NCI-H446 (cell line): Measurements from ENCODE around the gene ITIH4.
"Not testable (repeated sequence)": the region's sequence is repeated elsewhere in the genome, so short reads cannot be mapped to it uniquely, and the experiment has no call there.

ENCODE experiments used
- DNase-seq, 2 experiments: peaks; one replicate each; lab custom pipeline; 2025; lab: John Stamatoyannopoulos, UW

The ITIH4 gene

DNA sequence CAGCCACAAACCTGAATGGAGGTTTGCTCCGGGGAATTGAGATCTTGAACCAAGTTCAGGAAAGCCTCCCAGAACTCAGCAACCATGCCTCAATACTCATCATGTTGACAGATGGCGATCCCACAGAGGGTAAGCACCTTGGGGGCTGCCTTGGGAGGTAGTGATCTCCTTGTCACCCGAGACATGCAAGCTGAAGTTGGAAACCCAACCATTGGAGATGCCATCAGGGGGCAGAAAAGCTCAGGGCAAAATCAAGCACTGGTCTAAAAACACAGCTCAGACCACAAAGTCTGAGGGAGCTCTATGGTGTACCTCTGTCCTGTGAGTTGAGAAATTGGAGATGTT is 47.3 kb downstream of the ITIH4 start:
- no peak for DNase-seq

DNA sequence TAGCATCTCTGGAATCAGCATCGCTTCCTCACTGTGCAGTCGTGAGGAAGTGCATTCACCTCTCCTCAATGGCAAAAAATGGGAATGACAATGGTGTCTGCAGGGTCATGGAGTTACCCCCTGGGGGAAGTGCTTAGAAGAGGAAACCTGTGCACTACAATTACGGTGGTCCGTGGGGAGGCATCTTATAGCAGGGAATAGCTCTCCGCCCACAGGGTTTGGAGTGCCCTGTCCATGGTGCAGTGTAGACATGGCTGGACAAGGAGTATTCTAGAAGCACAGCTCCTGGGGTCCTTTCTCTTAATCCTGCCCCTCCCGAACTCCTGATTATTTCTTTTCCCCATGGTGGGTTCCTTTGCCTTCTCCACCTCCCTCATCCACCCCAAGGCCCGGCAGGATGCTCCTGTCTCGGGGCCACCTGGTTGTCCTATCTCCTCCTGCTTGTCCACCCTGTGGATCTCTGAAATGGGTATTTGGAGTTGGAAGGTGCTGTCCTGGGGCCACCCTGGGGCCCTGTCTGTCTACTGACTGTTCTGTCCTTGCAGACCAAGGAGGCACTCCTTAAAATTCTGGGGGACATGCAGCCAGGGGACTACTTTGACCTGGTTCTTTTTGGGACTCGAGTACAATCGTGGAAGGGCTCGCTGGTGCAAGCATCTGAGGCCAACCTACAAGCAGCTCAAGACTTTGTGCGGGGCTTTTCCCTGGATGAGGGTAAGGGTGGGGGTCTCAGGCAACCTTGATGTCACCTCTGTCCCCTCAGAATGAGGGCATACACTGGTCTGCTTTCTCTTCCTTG is 47.9 kb downstream of the ITIH4 start:
- no peak for DNase-seq

DNA sequence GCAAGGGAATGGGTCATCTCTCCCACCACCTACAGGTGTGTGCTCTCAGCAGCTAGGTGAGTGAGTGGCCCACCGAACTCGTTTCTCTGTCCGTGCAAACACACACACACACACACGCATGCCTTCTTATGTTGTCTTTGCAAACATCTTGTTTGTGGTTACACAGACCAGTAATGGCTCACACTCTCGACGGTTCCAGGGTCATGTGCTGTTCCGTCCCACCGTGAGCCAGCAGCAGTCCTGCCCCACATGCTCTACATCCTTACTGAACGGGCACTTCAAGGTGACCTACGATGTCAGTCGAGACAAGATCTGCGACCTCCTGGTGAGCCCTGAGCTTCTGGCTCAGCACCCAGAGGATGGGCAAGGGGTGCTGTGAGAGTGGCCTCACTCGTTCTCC is 48.7 kb downstream of the ITIH4 start:
- DNase-seq, result no peak

DNA sequence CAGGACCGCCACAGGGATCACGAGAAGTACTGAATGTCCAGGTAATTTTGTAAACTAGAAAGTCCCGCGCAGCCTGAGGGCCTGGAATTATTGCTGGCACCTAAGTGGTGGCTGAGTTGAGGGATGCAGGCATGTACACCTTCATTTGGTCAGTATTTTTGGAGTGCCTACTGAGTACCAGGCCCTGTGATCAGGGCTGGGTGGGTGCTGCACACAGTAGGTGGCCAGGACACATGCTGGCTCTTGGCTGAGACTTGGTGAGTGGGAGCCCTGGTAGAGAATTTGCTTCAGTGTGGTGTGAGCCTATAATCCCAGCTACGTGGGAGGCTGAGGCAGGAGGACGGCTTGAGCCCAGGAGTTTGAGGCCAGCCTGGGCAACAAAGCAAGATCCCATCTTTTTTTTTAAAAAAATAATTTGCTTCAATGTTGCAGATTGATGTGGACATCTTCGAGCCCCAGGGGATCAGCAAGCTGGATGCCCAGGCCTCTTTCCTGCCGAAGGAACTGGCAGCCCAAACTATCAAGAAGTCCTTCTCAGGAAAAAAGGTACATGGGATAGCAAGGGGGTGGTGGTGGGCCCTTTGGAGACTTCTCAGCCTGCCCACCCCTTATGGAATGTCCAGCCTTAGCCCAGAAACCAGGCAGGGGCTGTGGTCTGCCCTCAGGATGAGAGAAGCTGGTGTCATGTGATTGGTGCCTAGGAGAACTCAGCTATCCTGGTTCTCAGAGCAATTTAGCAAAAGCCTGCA is 50.5 kb downstream of the ITIH4 start:
- DNase-seq, result no peak

DNA sequence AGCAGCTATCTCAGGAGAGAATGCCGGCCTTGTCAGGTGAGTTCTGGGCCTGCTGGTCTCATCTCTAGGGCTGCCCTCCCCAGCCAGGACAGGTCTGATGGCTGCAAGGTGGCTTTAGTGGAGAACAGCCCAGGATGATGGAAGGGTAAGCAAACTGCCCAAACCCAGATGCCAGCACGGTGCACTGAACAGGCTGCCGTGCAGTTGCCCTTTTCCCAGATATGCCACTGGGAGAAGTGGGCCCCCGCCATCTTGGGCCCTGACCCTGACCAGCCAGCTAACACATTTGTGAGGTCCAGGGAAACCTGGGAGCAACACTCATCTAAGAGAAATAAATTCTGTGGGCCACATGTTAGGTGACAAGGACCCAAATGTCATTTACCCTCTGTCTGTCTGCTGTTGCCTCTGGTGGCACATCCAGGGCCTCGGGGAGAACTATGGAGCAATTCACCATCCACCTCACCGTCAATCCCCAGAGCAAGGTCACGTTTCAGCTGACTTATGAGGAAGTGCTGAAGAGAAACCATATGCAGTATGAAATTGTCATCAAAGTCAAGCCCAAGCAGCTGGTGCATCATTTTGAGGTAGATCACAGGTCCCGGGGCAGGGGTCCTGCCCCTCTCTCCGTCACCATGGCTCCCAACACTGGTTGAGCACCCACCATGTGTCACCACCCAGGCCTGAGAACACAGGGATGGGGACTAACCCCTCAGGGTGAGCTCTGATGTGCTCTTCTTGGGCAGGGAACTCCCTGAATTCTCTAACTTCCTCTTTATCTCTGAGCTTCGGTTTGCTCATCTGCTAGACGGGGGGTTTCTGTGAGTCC is 51.2 kb downstream of the ITIH4 start:
- no peak for DNase-seq

DNA sequence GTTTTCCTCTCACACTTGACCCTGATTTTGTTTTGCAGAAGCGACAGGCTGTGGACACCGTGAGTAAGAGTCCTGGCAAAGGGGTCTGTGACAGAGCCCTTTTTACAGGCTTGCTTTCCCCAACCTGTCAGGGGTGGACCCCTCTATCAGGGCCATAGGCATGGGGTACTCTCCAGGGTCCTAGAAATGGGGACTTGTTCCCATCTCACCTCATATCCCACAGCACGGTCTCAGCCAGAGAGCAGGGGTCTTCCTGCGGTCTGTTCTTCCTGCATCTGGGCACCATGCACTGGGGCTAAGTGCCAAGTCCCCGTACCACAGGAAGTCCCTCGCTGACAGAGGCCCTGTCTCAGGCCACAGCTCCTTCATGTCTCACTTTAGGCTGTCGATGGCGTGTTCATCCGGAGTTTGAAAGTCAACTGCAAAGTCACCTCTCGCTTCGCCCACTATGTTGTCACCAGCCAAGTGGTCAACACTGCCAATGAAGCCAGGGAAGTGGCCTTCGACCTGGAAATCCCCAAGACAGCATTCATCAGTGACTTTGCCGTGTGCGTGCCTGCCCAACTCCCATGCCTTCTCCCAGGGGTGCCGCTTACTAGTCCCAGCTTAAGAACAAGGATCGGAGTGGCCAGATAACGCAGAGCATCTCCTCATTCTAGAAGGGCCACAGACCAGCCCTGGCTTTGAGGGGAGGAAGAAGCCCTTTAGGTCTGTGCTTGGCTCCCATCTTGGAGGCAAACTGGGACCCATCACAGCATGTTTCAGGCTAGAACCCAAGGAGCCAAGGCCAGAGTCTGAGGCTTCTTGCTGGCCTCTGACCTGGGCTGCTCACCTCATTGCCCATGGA is 52.3 kb downstream of the ITIH4 start:
- DNase-seq, result no peak

DNA sequence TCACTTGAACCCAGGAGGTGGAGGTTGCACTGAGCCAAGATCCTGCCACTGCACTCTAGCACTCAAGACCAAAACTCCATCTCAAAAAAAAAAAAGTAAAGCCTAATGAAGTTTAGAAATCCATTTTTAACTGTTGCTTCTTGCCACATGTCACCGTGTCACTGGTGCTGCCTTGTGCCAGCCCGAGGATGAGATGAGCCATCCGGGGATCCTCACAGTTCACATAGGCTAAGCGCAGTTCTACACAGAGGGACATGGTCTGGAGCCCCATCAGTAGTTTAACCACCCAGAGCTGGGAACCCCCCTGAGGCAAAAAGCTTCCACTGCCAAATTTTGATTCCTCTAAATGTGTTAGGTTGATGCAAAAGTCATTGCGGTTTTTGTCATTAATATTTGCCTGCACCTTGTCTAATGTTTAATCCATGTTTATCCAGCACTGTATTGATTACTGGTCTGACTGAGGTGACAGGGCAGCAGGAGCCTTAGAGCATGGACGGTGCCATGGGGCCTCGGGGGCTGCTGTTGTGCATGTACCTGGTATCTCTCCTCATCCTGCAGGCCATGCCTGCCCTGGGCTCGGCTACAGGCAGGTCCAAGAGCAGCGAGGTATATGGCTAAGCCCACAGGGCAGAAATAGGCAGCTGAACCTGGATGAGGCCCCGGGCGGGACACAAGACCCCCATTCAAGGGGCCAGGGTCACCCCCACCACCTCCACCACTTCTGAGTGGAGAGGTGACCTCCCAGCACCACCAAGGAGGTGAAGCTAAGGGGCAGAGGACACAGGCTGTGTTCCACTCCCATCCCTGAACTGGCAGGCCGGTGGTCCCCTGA is 53.1 kb downstream of the ITIH4 start, which contains the start of gene ITIH1:
Gene ITIH1, plus strand, starts transcription at position 473 of the 832 bp plus-strand sequence. Its CDS starts 17 bp downstream, at position 490.
- no peak for DNase-seq

DNA sequence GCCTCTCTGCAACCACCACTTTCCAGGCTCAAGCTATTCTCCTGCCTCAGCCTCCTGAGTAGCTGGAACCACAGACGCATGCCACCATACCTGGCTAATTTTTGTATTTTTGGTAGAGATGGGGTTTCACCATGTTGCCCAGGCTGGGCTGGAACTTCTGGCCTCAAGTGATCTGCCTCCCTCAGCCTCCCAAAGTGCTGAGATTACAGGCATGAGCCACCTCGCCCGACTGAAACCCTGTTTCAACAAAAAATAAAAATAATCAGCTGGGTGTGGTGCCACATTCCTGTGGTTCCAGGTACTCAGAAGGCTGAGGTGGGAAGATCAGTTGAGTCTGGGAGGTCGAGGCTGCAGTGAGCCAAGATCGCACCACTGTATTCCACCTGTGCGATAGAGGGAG is 54.0 kb downstream of the ITIH4 start:
- DNase-seq, result not testable (repeated sequence)

DNA sequence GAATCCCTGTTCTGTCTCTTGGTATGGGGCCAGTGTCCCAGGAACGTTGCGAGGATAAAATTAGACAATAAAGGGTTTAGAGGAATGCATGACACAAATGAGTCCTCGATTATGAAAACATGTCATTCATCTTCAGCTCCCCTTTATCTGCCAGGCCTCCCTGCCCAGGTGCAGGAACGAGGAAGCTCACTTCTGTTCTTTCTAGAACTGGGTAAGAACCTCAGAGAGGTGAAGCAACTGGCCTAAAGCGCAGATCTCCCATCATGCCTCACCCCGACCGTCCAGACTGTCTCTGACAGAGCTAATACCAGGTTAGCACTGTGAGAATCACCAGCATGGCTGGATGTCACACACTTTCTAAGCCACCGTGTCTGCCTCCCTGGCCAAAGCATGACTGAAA is 54.6 kb downstream of the ITIH4 start:
- no peak for DNase-seq

DNA sequence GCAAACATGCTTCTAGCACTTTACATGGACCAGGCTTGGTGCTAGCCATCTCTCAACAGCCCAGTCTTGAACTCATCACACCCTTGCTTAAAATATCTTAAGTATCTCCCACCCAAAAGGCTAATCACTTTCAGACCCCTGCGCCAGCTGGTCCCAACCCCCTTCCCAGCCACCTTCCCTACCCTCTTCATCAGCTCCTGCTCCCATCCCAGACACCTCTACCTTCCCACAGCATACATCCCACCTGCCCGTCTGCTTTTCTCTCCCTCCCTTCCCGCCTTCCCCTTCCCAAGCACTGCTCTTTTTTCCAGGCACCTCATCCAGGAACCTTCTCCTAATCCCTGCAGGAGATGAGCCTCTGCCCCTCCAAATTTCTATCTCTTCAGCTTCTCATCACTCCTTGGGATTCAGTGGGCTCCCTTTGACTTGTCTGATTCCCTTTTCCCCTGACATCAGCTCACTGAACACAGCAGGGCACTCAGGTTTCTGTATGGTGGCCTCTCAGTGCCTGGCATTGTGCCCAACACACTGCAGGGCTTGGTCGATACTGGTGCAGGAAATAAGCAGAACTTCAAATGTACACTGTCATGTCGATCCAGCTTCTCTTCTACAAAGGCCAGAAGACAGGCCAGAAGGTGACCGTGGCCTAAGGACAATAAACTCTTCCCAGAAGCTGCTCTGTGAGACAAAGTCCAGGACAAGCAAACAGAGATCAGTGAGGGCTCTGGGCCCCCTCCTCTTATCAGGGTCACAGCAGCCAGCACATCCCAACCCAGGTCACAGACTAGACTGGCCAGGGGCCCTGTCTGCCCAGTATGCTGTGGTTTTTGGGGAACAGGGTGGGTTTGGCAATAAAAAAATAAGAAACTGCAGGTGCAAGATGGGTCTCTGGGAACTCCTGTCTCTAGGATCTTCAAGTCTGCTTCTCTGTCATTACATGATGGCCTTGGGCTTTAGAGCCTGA is 55.3 kb downstream of the ITIH4 start:
- DNase-seq, result no peak

DNA sequence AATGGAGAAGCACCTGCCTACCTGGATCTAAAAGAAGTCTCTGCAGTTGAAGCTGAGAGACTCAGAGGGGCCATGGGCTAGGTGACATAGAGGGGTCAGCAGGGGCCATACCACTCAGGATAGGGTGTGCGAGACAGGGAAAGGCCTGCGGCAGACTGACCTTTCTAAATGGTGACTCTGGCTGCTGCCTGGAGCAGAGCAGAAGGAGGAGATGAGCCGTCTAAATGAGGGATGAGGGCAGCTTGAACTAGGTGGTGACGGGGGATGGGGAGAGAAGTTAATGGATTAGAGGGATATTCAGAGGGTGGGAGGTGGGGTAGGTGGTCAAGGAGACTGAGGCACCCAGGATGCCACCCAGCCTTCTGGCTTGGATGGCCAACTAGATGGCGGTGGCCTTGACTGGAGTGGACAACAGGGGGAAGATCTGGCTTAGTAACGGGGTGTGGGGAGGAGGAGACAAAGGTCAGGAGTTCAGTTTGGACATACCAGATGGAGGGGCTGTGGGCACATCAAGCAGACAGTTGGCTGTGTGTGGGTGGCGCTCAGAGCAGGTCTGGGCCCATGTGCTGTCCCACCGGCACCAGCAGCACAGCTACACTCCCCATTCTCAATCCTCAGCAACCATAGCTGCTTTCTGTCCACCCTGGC is 56.3 kb downstream of the ITIH4 start:
- no peak for DNase-seq

DNA sequence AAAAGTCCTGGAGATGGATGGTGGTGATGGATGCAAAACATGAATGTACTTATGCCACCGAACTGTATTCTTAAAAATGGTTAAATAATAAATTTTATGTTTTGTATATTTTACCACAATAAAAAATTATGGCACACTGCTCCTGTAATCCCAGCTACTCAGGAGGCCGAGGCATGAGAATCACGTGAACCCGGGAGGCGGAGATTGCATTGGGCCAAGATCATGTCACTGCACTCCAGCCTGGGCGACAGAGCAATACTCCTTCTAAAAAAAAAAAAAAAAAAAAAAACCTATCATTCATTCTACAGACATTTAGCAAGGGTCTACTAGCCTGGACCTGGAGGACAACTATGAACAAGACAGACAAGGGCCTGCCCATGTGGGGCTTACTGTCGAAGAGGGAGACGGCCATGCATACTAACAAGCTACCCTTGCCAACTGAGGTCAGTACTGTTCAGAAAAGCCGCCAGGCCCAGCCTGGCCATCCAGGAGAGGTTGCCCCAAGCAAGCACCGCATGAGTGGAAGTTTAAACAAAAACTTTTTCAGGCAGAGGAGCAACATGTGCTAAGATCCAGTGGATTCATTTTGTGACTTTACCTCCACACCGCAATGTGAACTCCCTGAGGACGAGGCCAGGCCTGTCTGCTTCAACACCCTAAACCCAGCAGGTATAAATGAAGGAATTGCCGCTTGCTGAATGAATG is 57.0 kb downstream of the ITIH4 start:
- DNase-seq, result no peak

DNA sequence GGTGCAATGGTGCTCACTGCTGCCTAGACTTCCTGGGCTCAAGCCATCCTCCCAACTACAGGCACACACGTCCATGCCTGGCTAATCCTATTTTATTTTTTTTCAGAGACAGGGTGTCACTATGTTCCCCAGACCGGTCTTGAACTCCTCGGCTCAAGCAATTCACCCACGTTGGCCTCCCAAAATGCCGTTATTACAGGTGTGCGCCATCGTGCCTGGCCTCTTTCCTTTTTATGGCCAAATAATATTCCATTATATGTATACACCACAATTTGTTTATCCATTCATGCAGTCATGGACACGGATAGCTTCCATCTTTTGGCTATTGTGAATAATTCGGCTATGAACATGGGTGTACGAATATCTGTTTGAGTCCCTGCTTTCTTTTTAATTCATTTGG is 58.8 kb downstream of the ITIH4 start:
- no peak for DNase-seq

DNA sequence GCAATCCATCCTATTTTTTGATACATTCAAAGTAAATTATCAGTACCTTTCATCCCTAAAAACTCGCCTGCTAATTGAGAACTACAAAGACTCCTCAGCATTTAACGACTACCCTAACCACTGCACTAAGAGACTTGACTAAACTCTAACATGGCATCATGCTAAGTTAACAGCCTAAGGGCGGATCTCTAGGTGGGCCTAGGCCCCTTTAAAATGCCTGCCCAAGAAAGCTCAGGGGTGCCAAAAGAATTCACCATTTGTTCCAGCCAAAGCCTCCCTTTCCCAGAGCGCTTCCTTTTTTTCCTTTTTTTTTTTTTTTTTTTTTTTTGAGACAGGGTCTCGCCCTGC is 59.2 kb downstream of the ITIH4 start:
- no peak for DNase-seq

DNA sequence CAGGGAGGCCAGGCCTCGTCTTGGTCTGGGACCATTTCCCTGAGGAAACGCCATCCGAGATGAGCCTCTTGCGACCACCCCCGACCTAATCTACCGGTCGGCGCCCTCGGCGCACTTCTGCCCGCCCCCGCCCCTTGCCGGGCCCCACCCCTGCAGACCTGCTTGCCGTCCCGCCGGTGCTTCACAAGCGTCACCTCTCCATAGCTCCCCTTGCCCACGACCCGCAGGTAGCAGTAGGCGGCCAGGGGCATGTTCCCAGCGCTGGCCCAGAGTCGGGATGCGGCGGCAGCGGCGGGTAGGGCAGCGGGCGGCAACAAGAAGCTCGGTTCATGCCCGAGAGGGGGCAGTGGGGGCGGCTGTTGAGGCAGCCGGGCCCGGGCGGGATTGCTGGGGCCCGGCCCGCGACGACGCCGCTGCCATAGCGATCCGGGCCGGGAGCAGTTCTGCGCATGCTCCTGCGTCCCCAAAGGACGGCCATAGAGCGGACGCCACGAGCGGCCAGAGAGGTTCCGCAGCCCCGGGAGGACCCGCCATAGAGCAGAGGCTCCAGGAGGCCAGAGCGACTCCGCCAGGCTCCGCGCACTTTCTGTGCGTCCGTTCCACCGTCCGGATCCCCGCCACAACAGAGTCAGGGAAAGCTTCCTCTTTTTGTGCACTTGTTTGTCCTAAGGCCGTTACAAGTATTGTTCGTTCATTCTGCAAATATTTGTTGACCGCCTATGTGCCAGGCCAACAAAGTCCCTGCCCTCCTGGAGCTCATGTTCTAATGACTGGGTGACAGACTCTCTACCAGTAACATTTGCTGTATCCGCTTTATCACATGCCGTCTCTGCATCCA is 59.8 kb downstream of the ITIH4 start, which contains the start of gene NEK4:
Gene NEK4, minus strand, starts transcription at position 445 of the 838 bp plus-strand sequence. Its CDS starts 194 bp downstream, at position 251.
- peak; percentile 49 to 89 for DNase-seq

DNA sequence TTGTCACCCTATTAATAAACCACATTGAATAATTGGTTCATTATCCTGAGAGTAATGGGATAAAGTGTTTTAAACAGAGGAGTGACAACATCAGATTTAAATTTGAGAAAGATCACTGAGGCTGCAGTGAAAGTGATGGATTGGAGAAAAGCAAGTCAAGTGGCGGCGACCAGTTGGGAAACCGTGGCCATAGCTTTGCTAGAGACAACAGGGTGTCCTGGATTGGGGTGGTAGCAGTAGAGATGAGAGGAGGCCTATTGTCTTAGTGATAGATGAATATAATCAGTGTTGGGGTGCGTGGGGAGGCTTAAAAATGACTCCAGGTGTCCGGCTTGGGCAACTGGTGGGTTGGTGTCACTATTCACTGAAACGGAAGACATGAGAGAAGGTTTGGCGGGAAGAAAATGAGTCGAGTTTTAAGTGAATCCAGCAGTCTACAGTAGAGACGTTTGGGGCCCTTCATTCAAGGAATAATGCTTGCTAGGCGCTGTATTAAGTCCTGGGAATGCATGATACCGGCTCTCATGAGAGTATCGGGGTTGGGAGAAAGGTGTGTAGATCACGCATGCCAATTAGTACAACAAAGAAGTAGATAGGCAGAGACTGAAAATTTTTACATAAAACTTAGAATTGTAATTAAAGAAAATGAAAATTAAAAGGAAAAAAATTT is 60.6 kb downstream of the ITIH4 start:
- DNase-seq, result no peak

DNA sequence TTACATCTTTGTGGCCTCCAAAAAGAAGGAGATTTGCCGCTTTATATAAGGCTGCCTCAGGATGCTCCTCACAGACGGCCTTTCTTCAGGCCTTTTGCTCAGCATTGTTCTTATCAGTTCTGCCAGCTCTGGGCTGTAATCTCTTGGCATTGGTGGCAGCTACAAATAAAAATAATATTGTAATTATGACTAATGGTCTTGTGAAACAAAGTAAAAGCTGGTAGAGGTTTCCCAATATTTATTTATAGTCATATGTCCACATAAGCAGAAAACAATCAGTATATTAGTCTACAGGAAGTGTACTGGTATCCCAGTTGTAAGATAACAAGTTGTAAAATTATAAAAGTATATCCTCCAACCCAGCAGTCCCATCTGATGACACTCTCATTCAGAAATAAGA is 67.0 kb downstream of the ITIH4 start:
- DNase-seq, result no peak
